ENCODE measurements around the gene GPX4. TPM values are rescaled to one million over a fixed set of nuclear protein-coding genes. Genes with fewer than 3 reads are reported as not detected.
A peak's percentile ranks its signal among the peaks of the same experiment; 100 is the strongest.
"Not testable (repeated sequence)": the region's sequence is repeated elsewhere in the genome, so short reads cannot be mapped to it uniquely, and the experiment has no call there.

GPX4 gene
- total RNA-seq, 3 donors from 2014 or later = 148 to 165 (median 162) TPM

DNA sequence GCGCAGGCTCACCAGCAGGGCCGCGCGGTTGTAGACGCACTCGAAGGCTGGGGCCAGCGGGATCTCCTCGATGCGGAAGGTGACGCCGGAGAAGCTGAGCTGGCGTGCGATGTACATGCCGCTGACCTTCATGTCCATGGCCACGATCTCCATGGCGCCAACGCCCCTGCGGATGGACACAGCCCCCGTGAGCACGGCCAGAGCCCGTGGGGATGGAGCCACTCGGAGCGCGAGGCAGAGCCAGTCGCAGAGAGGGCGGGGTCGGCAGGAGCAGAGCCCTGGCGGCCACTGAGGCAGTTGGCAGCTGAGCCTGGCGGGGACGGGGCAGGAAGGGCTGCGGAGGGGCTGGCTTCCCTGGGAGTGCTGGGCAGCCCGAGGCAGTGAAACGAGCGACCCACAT lies 15.2 kb downstream of the GPX4 start:
- DNase-seq (no peak), ATAC-seq (no peak)
- H3K36me3 Mint-ChIP-seq (ENCODE audit: insufficient read depth) = peaks cover 15% of the 10 kb centered on the region
- H3K27me3 Mint-ChIP-seq (ENCODE audit: low read depth) = no peaks in the 10 kb centered on the region
- H3K9me3 Mint-ChIP-seq = no peaks in the 10 kb centered on the region
- H3K4me3 Mint-ChIP-seq = no peak overlapping the region
- peaks cover 2% of the 10 kb centered on the region for H3K4me1 Mint-ChIP-seq (ENCODE audit: low read depth)

DNA sequence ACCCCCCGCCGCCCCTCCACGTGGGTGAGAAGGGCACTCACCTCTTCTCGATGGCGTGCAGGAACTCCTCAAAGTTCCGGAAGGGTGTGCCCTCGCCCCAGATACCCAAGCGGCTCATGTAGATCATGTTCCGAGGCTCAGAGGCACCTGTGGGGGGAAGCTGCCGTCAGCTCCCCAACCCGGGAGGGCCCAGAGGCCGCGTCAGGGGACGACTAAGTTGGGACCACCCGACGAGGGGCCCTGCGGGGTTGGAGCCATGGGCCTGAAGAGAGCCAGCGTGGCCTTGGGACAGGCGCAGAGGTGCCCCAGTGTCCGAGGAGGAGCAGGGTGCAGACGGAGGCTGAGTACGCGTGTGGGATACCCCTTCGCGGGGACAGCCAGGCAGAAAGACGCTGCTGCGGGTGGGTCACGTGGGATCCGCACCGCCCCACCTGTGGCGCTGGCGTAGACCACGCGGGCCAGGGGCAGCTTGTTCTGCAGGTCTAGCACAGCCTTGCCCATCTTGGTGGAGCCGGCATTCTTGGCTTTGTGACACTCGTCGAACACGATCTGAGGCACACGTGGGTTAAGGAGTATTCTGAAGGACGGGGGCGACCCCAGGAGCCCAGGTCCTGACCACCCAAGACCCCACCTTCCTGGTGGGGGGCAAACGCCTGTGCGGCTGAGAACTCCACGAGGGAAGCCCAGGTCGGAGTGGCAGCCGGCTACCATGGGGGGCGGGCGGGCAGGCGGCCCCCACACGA lies 15.9 kb downstream of the GPX4 start:
- DNase-seq (no peak), ATAC-seq (no peak)
- peaks cover 15% of the 10 kb centered on the region for H3K36me3 Mint-ChIP-seq (ENCODE audit: insufficient read depth)
- H3K4me3 Mint-ChIP-seq = no peak overlapping the region
- H3K9me3 Mint-ChIP-seq = no peaks in the 10 kb centered on the region
- H3K4me1 Mint-ChIP-seq (ENCODE audit: low read depth) = peaks cover 2% of the 10 kb centered on the region
- H3K27me3 Mint-ChIP-seq (ENCODE audit: low read depth) = no peaks in the 10 kb centered on the region

DNA sequence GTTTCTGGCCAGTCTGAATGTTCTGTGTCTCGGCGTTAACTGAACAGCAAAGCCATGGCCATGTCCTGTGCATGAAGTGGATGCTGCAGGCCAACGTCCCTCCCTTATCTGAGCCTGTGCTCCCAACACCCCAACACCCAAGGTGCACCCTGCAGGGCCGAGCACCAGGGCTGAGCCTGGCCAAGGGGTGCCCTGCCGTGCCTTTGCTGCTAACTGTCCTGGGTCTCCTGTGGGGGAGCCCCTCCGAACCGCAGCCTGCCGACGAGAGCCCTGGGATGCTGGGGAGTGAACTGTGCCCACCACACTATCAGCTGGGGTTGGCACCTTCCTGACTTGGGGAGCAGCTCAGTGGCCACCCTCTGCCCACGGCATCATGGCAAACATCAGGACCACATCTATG lies 17.6 kb downstream of the GPX4 start:
- H3K9me3 Mint-ChIP-seq = no peaks in the 10 kb centered on the region
- no peaks in the 10 kb centered on the region for H3K27me3 Mint-ChIP-seq (ENCODE audit: low read depth)
- peaks cover 3% of the 10 kb centered on the region for H3K4me1 Mint-ChIP-seq (ENCODE audit: low read depth)
- H3K4me3 Mint-ChIP-seq = no peak overlapping the region
- DNase-seq = no peak
- no peak for ATAC-seq
- H3K36me3 Mint-ChIP-seq (ENCODE audit: insufficient read depth) = peaks cover 15% of the 10 kb centered on the region

DNA sequence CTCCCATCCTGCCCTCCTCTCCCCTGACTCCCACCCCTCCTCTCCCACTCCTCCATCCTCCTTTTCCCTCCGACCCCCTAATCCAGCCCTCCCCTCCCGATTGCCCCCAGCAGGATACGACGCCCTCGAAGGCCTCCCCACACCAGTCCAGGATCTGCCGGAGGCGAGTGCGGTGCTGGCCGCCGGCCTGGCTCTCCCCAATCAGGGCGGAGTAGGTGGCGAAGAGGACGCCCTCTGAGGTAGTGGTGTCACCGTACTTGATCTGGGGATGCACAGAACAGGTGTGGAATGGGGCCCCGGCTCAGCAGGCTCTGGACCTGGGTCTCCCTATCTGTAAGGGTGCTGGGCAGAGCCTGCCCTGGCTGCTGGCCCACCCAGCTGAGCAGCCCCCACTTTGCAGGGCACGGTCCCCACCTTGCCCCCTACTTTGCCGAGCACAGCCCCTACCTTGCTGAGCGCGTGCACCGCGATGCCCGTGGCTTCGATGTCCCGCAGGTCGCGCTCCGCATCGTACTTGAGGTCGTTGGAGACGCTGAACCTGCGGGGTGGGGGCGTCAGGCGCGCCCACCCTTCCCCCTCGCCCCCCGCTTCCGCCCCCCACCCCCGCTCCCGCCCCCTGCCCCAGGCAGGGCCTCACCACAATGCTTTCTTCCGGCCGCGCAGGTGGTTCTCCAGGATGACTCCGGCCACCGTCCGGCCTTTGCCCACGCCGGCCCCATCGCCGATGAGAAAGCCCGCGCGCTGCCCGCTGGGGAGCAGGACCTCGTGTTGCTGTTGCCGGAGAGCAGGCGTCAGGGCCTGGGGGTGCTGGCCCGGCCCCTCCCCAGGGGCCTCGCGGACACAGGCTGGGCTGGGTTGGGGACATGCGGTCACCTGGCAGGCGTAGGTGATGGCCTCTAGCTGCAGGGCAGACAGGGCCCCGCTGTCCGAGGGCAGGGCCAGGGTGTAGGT lies 18.5 kb downstream of the GPX4 start:
- ATAC-seq (no peak), DNase-seq (no peak)
- Mint-ChIP-seq H3K4me1 (ENCODE audit: low read depth) (peaks cover 6% of the 10 kb centered on the region), H3K9me3 (no peaks in the 10 kb centered on the region), H3K4me3 (no peak overlapping the region), H3K27me3 (ENCODE audit: low read depth) (no peaks in the 10 kb centered on the region), H3K36me3 (ENCODE audit: insufficient read depth) (peaks cover 15% of the 10 kb centered on the region)

DNA sequence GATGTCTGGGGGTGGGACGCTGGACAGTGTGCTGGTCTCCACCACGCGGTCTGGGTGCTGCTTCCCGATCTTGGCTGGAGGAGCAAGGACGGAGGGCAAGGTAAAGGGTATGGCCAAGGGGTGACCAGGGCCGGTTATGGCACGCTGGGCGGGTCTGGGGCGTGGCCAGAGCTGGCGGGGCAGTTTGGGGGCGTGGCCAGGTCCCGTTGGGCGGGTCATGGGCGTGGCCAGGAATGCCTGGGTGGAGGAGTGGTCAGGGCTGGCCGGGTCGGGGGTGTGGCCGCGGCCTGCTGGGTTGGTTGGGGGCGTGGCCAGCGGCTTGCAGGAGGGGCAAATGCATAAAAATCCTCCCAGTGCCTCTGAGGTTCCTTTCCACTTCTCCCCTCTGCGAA lies 19.2 kb downstream of the GPX4 start:
- peak; percentile 73 to 76 for ATAC-seq

DNA sequence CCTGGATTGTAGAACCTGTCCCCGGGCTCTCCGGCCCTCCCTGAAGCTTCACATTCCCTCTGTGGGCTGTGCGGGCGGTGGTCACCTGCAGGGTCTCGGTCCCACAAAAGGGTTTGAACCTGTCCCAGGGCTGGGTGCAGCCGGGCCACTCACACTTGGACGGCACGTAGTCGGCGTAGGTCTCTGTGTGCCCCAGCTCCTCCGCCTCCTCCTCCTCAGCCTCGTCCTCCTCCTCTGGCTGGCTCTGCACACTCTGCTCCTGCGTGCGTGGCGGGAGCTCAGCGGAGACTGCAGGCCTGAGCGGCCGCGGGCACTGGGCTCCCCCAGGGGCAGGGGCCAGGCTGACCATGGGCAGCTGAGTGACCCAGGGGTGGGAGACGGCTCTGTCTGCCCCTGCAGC lies 19.6 kb downstream of the GPX4 start:
- ATAC-seq (no peak), DNase-seq (no peak)
- Mint-ChIP-seq H3K4me3 (no peak overlapping the region), H3K36me3 (ENCODE audit: insufficient read depth) (peaks cover 13% of the 10 kb centered on the region), H3K27me3 (ENCODE audit: low read depth) (no peaks in the 10 kb centered on the region), H3K9me3 (no peaks in the 10 kb centered on the region), H3K4me1 (ENCODE audit: low read depth) (peaks cover 8% of the 10 kb centered on the region)

More for the DNA sequence above, 19.2 kb downstream of the GPX4 start:
- H3K9me3 Mint-ChIP-seq = no peaks in the 10 kb centered on the region
- H3K4me1 Mint-ChIP-seq (ENCODE audit: low read depth) = peaks cover 8% of the 10 kb centered on the region
- H3K4me3 Mint-ChIP-seq = no peak overlapping the region
- H3K36me3 Mint-ChIP-seq (ENCODE audit: insufficient read depth) = peaks cover 16% of the 10 kb centered on the region
- no peak for DNase-seq
- H3K27me3 Mint-ChIP-seq (ENCODE audit: low read depth) = no peaks in the 10 kb centered on the region

DNA sequence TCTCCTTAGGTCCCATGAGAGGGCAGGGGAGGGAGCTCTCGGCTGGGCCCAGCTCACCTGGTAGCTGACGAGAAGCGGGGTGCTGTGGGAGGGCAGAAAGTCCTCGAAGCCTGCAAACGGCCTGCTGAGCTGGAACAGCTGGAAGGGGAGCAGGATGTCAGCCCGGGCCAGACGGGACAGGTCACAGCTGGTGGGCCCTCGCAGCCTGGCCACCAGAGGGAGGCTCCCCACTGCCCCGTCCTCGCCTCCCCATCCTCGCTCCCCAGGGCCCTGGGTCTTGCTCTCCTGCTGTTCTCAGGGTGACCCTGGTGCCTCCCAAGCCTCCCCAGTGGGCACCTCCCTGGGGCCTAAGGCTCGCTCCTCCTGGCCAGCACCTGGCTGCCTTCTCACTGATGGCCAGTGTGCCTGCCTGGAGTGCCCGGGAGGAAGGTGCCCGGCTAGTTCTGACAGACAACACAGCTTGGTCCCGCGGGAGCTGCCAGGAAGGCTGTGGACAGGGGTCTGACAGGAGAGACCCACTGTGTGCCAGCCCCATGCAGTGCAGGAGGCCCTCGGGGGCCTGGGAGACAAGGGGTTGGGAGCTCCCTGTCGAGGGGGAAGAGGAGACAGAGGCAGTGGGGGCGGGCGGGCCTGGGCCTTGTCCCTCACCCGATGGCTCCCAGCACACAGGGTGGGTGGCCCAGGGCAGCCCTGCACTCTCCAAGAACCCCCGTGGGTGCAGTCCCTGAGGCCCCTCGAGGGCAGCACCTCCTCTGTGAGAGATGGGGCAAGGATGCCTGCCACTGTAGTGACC lies 20.3 kb downstream of the GPX4 start:
- no peaks in the 10 kb centered on the region for H3K27me3 Mint-ChIP-seq (ENCODE audit: low read depth)
- H3K36me3 Mint-ChIP-seq (ENCODE audit: insufficient read depth) = peaks cover 11% of the 10 kb centered on the region
- no peaks in the 10 kb centered on the region for H3K9me3 Mint-ChIP-seq
- peaks cover 10% of the 10 kb centered on the region for H3K4me1 Mint-ChIP-seq (ENCODE audit: low read depth)
- no peak overlapping the region for H3K4me3 Mint-ChIP-seq
- no peak for ATAC-seq
- no peak for DNase-seq

DNA sequence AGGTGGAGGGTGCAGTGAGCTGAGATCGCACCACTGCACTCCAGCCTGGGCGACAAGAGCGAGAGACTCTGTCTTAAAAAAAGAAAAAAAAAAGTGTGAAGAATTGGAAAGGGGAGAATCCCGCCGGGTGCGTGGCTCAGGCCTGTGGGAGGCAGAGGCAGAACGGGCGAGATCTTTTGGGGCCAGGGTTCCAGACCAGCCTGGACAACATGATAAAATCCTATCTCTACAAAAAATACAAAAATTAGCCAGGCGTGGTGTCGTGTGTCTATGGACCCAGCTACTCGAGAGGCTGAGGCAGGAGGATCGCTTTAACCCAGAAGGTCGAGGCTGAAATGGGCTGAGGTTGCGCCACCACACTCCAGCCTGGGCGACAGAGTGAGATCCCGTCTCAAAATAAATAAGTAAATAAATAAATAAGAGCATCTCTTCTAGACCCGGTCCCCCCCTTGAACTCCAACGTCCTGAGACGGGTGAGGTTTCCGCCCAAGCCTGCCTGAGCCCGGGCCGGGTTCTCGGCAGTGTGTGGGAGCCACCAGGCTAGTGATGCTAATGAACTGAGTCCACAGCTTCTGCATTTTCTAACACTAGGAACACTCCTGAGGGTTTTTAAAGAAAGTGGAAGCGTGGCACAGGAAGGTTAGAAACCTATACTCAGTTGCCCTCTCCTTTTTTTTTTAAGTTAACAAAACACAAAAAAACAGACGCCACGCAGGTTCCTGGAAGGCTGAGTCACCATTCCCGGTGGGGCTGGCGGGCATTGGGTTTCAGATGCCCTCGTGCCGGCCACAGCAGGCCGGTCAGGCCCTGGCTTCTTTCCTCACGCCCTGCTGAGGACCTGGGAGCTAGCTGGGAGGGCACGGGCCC lies 22.0 kb downstream of the GPX4 start:
- no peaks in the 10 kb centered on the region for H3K9me3 Mint-ChIP-seq
- H3K36me3 Mint-ChIP-seq (ENCODE audit: insufficient read depth) = peaks cover 11% of the 10 kb centered on the region
- no peak overlapping the region for H3K4me3 Mint-ChIP-seq
- DNase-seq (no peak), ATAC-seq (no peak)
- peaks cover 25% of the 10 kb centered on the region for H3K4me1 Mint-ChIP-seq (ENCODE audit: low read depth)
- H3K27me3 Mint-ChIP-seq (ENCODE audit: low read depth) = no peaks in the 10 kb centered on the region

DNA sequence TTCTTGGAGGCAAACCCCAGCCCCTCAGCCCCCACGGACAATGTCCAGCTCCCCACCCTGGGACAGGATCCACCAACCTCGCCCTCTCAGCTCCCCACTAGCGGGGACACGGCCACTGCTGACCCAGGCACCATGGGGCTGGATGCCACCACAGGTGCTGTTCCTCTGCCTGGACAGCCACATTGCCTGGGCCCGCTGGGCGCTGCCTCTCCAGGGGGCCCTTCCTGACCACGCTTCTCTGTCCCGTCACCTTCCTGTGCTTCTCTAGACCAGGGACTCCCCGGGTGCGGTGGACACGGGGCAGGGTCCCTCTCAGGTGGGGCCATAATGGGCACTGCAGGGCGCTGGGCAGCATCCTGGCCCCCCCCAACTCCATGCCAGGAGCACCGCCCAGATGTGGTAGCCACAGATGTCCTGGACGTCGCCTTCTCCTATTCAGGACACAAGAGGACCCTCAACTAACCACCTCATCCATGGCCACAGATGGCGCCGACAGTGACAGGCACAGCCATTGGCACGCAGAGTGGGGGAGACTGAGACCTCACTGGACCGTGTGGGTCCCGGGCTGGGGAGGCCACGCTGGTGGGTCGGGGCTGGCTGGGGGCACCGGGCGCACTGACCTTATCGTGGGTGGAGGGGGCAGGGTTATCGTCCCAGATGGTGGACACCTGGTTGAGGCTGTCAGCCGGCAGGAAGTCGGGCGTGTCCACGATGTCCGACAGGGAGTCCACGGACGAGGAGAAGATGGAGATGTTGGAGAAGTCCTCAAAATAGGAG lies 23.4 kb downstream of the GPX4 start:
- no peaks in the 10 kb centered on the region for H3K9me3 Mint-ChIP-seq
- no peaks in the 10 kb centered on the region for H3K27me3 Mint-ChIP-seq (ENCODE audit: low read depth)
- H3K36me3 Mint-ChIP-seq (ENCODE audit: insufficient read depth) = peaks cover 5% of the 10 kb centered on the region
- ATAC-seq = no peak
- DNase-seq = no peak
- H3K4me1 Mint-ChIP-seq (ENCODE audit: low read depth) = peaks cover 28% of the 10 kb centered on the region
- no peak overlapping the region for H3K4me3 Mint-ChIP-seq

DNA sequence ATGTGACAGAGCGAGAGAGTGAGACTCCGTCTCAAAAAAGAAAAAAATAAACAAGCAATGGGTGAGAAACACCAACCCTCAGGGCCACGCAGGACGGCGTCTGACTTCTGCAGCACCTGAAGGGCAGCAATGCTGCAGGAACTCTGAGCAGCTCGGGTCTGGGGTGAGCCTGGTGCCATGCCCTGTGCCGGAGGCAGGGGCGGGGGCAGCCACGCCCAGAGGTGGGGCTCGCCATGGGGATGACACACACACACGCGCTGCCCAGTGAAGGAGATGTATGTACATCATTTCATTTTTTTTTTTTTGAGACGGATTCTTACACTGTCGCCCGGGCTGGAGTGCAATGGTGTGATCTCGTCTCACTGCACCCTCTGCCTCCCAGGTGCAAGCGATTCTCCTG lies 24.3 kb downstream of the GPX4 start:
- peaks cover 2% of the 10 kb centered on the region for H3K36me3 Mint-ChIP-seq (ENCODE audit: insufficient read depth)
- no peaks in the 10 kb centered on the region for H3K9me3 Mint-ChIP-seq
- no peaks in the 10 kb centered on the region for H3K27me3 Mint-ChIP-seq (ENCODE audit: low read depth)
- H3K4me1 Mint-ChIP-seq (ENCODE audit: low read depth) = peaks cover 32% of the 10 kb centered on the region
- DNase-seq (no peak), ATAC-seq (no peak)
- no peak overlapping the region for H3K4me3 Mint-ChIP-seq

DNA sequence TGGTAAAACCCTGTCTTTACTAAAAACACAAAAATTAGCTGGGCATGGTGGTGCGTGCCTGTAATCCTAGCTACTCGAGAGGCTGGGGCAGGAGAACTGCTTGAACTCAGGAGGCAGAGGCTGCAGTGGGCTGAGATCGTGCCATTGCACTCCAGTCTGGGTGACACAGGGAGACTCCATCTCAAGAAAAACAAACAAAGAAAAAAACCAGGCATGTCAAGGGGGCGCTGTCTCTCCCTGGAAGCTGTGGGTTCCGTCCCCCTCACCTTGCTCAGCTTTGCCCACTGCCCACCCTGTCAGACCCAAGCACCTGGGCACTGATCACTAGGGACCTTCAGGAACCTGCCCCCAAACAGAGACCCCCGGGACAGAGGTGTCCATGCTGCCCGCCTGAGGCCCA lies 25.3 kb downstream of the GPX4 start:
- Mint-ChIP-seq H3K4me3 (peak overlapping the region; percentile 48), H3K4me1 (ENCODE audit: low read depth) (peaks cover 38% of the 10 kb centered on the region)
- H3K36me3 Mint-ChIP-seq (ENCODE audit: insufficient read depth); DNase-seq; H3K9me3 Mint-ChIP-seq; H3K27me3 Mint-ChIP-seq (ENCODE audit: low read depth); ATAC-seq: not testable (repeated sequence)

DNA sequence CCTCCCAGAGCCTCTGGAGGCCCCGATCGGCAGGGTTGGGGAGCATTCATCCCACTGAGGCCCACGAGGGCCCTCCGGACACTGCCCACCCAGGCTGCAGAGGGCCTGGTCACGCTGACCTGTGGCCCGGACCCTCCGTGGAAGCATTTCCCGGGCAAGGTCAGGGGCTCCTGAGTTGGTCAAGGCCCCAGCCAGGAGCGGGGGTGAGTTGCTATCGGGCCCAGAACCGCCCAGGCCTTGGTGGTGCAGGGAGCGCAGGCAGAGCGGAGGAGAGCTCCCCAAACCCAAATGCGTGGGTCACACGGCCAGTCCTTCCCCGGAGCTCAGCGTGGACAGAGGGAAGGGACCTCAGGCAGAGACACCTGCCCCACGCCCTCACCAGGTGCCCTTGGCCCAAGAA lies 25.7 kb downstream of the GPX4 start:
- peaks cover 38% of the 10 kb centered on the region for H3K4me1 Mint-ChIP-seq (ENCODE audit: low read depth)
- ATAC-seq (no peak), DNase-seq (no peak)
- H3K9me3 Mint-ChIP-seq = no peaks in the 10 kb centered on the region
- peak overlapping the region; percentile 90 for H3K4me3 Mint-ChIP-seq
- no peaks in the 10 kb centered on the region for H3K27me3 Mint-ChIP-seq (ENCODE audit: low read depth)
- peaks cover 2% of the 10 kb centered on the region for H3K36me3 Mint-ChIP-seq (ENCODE audit: insufficient read depth)

Measured in activated T-cell treated with anti-CD3 and anti-CD28 coated beads, Interleukin-2, amount 50 U/mL, for 4 hours (primary cell).